GM11168 (cell line): ENCODE results near the gene ABHD3.
"Not testable (repeated sequence)": the region's sequence is repeated elsewhere in the genome, so short reads cannot be mapped to it uniquely, and the experiment has no call there.

Experiments used
- in situ Hi-C: fragments of 300-500 bp; cut with MboI; formaldehyde crosslinking; loops from one replicate; pipeline ENCODE4 v1.12.0; 2022; ENCODE audit warnings: low sequenced_read_pairs; ENCODE audit not compliant: unreplicated experiment

The ABHD3 gene

GRCh38 chr18:21704603-21705364 is at the start of gene ABHD3:
Gene ABHD3, minus strand, starts transcription at chr18:21704774. Its CDS starts 109 bp downstream, at chr18:21704665.
- in situ Hi-C loops, result no loop called here

GRCh38 chr18:21747764-21748693 is 43.5 kb upstream of the ABHD3 start:
- in situ Hi-C loops, result loop anchor here (5.0 kb wide), 1 partner anchor 44 kb away; no protein-coding TSS in a partner anchor

- in situ Hi-C loops, result loop anchor here (5.0 kb wide), 1 partner anchor 45 kb away; no protein-coding TSS in a partner anchor
Observed at GRCh38 chr18:21747268-21747667, 42.7 kb upstream of the ABHD3 start.

- in situ Hi-C loops, result loop anchor here (5.0 kb wide), 1 partner anchor 47 kb away; no protein-coding TSS in a partner anchor
Observed at GRCh38 chr18:21745231-21745630, 40.7 kb upstream of the ABHD3 start.

GRCh38 chr18:21743166-21743832 is 38.7 kb upstream of the ABHD3 start:
- in situ Hi-C loops, result no loop called here

- in situ Hi-C loops, result no loop called here
Observed at GRCh38 chr18:21742315-21742687, 37.7 kb upstream of the ABHD3 start.

GRCh38 chr18:21741562-21742314 is 37.2 kb upstream of the ABHD3 start:
- in situ Hi-C loops, result no loop called here

- in situ Hi-C loops, result no loop called here
Observed at GRCh38 chr18:21741312-21741561, 36.7 kb upstream of the ABHD3 start.

- in situ Hi-C loops, result no loop called here
Observed at GRCh38 chr18:21740538-21741311, 36.2 kb upstream of the ABHD3 start, which contains the start of gene MIB1. Gene MIB1, plus strand, starts transcription at chr18:21740792. Its CDS starts 792 bp downstream, at chr18:21741584.

- in situ Hi-C loops, result no loop called here
Observed at GRCh38 chr18:21739604-21740537, 35.3 kb upstream of the ABHD3 start.

- in situ Hi-C loops, result not testable (repeated sequence)
Observed at GRCh38 chr18:21736926-21737325, 32.4 kb upstream of the ABHD3 start.

GRCh38 chr18:21735452-21736015 is 31.0 kb upstream of the ABHD3 start:
- in situ Hi-C loops, result no loop called here

- in situ Hi-C loops, result no loop called here
Observed at GRCh38 chr18:21733011-21733410, 28.4 kb upstream of the ABHD3 start.

- in situ Hi-C loops, result no loop called here
Observed at GRCh38 chr18:21727702-21728101, 23.1 kb upstream of the ABHD3 start.

- in situ Hi-C loops, result no loop called here
Observed at GRCh38 chr18:21725201-21725600, 20.6 kb upstream of the ABHD3 start.

GRCh38 chr18:21722687-21723086 is 18.1 kb upstream of the ABHD3 start:
- in situ Hi-C loops, result no loop called here

- in situ Hi-C loops, result no loop called here
Observed at GRCh38 chr18:21714474-21714873, 9.9 kb upstream of the ABHD3 start.

- in situ Hi-C loops, result not testable (repeated sequence)
Observed at GRCh38 chr18:21707130-21707529, 2.6 kb upstream of the ABHD3 start.
